ENCODE results near the gene KIF20A.
"Not testable (repeated sequence)": the region's sequence is repeated elsewhere in the genome, so short reads cannot be mapped to it uniquely, and the experiment has no call there.

The KIF20A gene

GRCh38 chr5:138186002-138186447 lies 7.1 kb downstream of the KIF20A start:
- DNase-seq (ENCODE audit: low spot score) = no peak

- DNase-seq (ENCODE audit: low spot score) = no peak
These were observed 9.7 kb downstream of the KIF20A start for GRCh38 chr5:138188626-138189025.

GRCh38 chr5:138192826-138193225 lies 13.9 kb downstream of the KIF20A start:
- no peak for DNase-seq (ENCODE audit: low spot score)

- not testable (repeated sequence) for DNase-seq (ENCODE audit: low spot score)
These were observed 14.9 kb downstream of the KIF20A start for GRCh38 chr5:138193859-138194258.

GRCh38 chr5:138210985-138211384 lies 32.1 kb downstream of the KIF20A start:
- DNase-seq (ENCODE audit: low spot score) = no peak

GRCh38 chr5:138212828-138213160 lies 33.9 kb downstream of the KIF20A start:
- no peak for DNase-seq (ENCODE audit: low spot score)

GRCh38 chr5:138213161-138214029 lies 34.5 kb downstream of the KIF20A start, which contains the start of gene CDC23:
CDC23 (minus strand) TSS chr5:138213323; CDS start chr5:138213312, 11 bp downstream.
- DNase-seq (ENCODE audit: low spot score) = peak; percentile 97

DNA sequence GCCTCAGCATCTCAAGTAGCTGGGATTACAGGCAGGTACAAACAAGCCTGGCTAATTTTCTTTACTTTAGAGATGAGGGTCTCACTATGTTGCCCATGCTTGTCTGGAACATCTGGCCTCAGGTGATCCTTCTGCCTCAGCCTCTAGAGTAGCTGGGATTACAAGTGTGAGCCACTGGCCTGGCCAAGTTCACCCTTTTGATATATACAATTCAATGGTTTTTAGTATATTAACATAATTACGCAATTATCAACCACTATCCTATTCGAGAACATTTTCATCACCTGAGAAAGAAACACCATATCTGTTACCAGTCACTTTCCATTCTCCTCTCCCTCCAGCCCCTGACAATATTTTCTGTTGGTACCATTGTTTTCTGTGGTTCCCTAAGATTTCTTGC lies 37.9 kb downstream of the KIF20A start:
- no peak for DNase-seq (ENCODE audit: low spot score)

DNA sequence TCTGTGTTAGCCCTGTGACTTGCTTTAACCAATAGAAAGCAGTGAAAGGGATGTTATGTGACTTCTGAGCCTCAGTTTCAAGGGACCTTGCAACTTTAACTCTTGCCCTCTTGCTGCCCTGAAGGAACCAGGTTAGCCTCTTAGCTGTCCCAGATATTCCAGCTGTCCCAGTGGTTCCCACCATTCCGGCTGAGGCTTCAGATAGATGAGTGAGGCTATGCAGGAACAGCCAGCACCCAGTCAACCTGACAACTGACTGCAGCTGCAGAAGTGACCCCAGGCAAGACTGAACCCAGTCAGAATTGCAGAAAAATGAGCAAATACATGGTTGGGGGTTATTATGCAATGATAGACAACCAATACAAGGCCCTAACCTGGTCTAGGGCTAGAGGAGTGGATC lies 44.6 kb downstream of the KIF20A start:
- no peak for DNase-seq (ENCODE audit: low spot score)

GRCh38 chr5:138224712-138225111 lies 45.8 kb downstream of the KIF20A start:
- DNase-seq (ENCODE audit: low spot score) = no peak

GRCh38 chr5:138226910-138227309 lies 48.0 kb downstream of the KIF20A start:
- DNase-seq (ENCODE audit: low spot score) = no peak

- DNase-seq (ENCODE audit: low spot score) = no peak
These were observed 50.5 kb downstream of the KIF20A start for GRCh38 chr5:138229387-138229786.

GRCh38 chr5:138230261-138230660 lies 51.3 kb downstream of the KIF20A start:
- no peak for DNase-seq (ENCODE audit: low spot score)

DNA sequence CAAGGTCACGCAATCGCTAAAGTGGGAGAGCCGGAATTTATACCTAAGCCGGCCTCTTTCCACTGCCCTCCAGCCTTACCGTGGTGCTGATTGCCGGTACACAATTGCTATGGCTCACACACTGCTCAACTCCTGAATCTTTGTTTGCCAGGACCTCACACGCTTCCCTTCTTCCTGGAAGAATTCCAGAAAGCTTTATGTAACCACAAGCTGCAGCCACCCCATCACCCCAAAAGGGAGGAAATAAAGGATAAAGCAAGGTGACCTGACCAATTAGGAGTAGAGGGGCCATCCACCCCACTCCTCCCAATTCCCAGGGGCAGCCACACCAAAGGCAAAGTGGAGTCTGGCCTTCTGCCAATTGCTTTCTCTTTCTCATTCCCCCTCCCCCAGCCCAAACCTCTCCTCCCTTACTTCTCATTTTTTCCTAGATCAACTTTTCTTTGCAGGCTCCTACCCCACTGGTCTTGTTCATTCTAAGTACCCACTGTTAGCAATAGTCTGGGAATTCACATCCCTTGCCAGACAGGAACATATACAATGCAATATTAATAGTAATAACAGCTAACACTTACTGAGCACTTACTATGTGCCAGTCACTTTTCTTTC lies 52.2 kb downstream of the KIF20A start:
- no peak for DNase-seq (ENCODE audit: low spot score)

- no peak for DNase-seq (ENCODE audit: low spot score)
These were observed 54.4 kb downstream of the KIF20A start for GRCh38 chr5:138233280-138233679.

GRCh38 chr5:138234651-138235050 lies 55.7 kb downstream of the KIF20A start:
- no peak for DNase-seq (ENCODE audit: low spot score)
